ENCODE results near the gene TUBB6.

Gene TUBB6

DNA sequence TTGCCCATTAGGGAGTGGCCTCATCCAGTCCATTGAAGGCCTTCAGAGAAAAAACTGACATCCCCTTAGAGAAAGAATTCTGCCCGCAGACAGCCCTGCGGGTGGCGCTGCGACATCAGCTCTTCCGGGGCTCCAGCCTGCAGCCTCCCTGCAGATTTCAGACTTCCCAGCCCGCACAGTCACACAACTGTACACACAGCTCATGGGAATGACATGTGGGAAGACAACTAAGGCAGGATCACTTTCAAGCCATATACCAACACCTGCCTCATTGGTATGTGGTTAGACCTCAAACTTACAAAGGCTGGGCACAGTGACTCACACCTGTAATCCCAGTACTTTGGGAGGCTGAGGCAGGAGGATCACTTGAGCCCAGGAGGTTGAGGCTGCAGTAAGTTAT is 24.8 kb upstream of the TUBB6 start:
- Mint-ChIP-seq H3K36me3 (no peaks in the 10 kb centered on the region), H3K27ac (no peak overlapping the region), H3K9me3 (ENCODE audit: low read depth) (no peaks in the 10 kb centered on the region), H3K27me3 (peaks cover 7% of the 10 kb centered on the region), H3K4me3 (no peak overlapping the region), H3K4me1 (ENCODE audit: low read depth) (peaks cover 4% of the 10 kb centered on the region)

DNA sequence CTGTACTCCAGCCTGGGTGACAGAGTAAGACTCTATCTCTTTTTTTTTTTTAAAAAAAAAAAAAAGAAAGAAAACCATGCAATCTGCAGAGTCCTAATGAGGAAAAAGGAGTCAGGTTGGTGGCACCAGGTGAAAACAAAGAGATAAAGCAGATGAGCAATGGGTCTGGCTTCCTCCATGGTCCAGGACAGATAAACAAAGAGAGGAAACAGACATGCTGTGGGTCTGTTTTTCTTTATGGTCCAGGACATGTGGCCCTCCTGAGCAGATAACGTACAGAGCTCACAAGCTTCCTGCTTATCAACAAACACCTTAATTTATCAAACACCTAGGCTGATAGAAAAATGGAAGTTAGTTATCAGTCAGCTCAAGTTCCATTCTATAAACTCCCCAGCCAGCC is 24.4 kb upstream of the TUBB6 start:
- Mint-ChIP-seq H3K27ac (no peak overlapping the region), H3K9me3 (ENCODE audit: low read depth) (no peaks in the 10 kb centered on the region), H3K27me3 (peaks cover 8% of the 10 kb centered on the region), H3K4me1 (ENCODE audit: low read depth) (peaks cover 4% of the 10 kb centered on the region), H3K36me3 (no peaks in the 10 kb centered on the region), H3K4me3 (no peak overlapping the region)

DNA sequence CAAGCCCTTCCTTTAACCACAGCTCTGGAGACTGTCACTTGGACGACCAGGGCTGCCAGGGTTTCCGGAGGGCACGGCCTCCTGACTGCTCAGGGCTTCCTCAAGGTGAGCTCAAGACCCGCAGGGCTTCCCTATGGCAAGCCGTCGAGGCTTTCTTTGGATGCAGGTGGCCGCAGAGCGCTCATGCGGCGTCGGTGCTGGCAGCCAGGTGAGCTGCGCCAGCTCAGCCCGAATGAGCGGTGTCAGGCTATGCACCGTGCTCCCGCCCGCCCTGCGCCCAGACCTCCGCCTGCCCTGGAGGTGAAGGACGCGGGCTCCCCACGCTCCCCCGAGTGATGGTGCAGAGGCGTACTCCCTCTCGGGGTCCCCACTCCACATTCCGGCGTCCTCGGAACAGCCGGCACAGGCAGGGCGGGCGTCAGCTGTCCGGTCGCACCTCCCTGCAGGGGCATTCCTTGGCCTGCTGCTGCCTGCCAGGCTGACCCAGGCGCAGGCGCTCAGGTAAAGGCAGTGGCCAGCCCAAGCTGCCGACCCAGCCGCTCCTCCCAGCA is 20.8 kb upstream of the TUBB6 start:
- Mint-ChIP-seq H3K9me3 (ENCODE audit: low read depth) (no peaks in the 10 kb centered on the region), H3K27me3 (peaks cover 18% of the 10 kb centered on the region), H3K4me1 (ENCODE audit: low read depth) (peaks cover 4% of the 10 kb centered on the region), H3K27ac (no peak overlapping the region), H3K36me3 (no peaks in the 10 kb centered on the region), H3K4me3 (no peak overlapping the region)

DNA sequence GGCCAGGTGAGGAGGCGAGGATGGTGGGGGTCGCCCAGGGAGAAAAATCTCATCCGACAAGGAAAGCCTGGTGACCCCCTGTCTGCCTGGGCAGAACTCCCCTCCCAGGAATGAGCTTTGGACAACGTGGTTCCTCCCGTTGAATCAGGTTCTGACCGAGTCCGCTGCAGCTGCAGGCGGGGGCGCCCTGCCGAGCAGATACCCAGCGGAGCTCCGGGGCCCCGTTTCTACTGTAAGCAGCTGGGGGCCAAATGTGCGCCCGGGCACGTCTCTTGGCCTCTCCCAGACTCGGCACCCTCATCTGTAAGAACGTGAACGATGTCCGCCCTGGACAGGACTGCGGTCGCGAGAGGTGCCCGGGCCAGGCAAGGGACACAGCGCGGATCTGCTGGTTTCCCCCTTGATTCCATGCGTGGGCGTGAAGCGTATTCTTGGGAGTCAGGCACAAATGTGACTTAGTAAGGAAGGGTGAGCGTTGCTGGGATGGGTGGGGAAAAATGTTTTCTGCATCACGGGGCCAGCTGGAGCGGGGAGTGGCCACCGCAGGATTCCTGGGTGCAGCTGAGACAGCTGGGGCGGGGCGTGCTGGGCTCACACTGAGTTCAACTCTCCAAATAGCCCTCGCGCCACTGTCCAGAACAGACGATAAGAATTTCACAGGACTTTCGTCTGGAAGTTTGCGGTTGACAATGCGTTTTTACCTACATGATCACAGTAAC is 20.2 kb upstream of the TUBB6 start:
- H3K27ac Mint-ChIP-seq = no peak overlapping the region
- no peaks in the 10 kb centered on the region for H3K9me3 Mint-ChIP-seq (ENCODE audit: low read depth)
- peak overlapping the region; percentile 20 for H3K4me3 Mint-ChIP-seq
- peaks cover 18% of the 10 kb centered on the region for H3K27me3 Mint-ChIP-seq
- H3K36me3 Mint-ChIP-seq = no peaks in the 10 kb centered on the region
- H3K4me1 Mint-ChIP-seq (ENCODE audit: low read depth) = peaks cover 4% of the 10 kb centered on the region

DNA sequence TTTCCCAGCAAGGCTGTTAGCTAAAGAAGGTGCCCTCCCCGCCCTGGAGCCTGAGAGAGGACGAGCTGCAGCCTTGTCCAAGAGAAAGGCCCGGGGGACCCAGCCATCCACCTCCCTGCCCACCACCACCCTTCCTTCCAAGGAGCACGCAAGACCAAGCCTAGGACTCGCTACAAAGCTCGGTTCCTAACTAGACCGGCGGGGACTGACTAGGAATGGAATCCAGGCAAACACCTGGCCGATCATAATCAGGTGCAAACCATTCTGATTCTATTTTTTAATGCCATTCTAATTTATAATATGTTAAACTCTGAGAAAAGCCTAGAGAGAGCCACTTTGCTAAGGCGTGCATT is 19.7 kb upstream of the TUBB6 start:
- Mint-ChIP-seq H3K27me3 (peaks cover 19% of the 10 kb centered on the region), H3K9me3 (ENCODE audit: low read depth) (no peaks in the 10 kb centered on the region), H3K4me1 (ENCODE audit: low read depth) (peaks cover 4% of the 10 kb centered on the region), H3K36me3 (no peaks in the 10 kb centered on the region), H3K27ac (no peak overlapping the region), H3K4me3 (no peak overlapping the region)

DNA sequence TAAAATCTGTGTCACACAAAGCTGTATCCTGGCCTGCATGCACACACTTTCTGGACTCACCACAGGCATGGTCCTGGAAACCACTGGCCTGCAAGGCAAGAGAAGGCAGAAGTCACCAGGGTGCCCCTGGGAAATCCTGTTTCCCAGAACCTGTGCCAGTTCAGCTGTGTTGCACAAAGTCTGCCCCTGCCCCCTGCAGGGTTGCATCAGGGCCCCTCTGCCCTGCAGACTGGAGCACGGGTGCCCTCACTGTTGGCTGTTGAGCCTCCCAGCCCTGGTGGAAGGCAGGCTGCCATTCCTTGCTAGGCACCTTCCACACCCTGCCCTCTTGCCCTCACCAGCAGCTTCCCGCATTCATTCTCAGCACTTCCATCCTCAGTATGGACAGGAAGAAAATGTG is 18.0 kb upstream of the TUBB6 start:
- Mint-ChIP-seq H3K4me1 (ENCODE audit: low read depth) (peaks cover 4% of the 10 kb centered on the region), H3K4me3 (no peak overlapping the region), H3K27me3 (peaks cover 21% of the 10 kb centered on the region), H3K27ac (no peak overlapping the region), H3K9me3 (ENCODE audit: low read depth) (no peaks in the 10 kb centered on the region), H3K36me3 (no peaks in the 10 kb centered on the region)

DNA sequence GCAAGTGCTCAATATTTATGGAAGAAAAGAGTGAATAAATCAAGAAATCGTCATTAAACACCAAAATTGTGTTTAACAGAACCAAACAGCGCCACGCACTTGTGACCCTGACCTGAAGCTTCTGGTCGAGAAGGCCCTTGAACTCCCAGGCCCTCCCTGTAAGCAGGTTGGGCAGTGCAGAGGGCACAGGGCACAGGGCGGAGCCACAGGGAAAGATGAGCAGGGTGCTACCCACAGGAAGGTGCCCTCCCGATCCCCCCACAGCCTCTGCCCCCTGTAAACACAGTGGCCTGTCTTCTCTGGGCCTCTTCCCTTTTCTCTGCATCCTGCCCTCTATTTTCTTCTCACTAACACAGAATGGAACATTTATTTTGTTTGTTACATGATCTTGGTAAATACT is 16.9 kb upstream of the TUBB6 start:
- no peak overlapping the region for H3K4me3 Mint-ChIP-seq
- H3K36me3 Mint-ChIP-seq = no peaks in the 10 kb centered on the region
- peaks cover 4% of the 10 kb centered on the region for H3K4me1 Mint-ChIP-seq (ENCODE audit: low read depth)
- no peaks in the 10 kb centered on the region for H3K9me3 Mint-ChIP-seq (ENCODE audit: low read depth)
- H3K27ac Mint-ChIP-seq = no peak overlapping the region
- H3K27me3 Mint-ChIP-seq = peaks cover 21% of the 10 kb centered on the region

DNA sequence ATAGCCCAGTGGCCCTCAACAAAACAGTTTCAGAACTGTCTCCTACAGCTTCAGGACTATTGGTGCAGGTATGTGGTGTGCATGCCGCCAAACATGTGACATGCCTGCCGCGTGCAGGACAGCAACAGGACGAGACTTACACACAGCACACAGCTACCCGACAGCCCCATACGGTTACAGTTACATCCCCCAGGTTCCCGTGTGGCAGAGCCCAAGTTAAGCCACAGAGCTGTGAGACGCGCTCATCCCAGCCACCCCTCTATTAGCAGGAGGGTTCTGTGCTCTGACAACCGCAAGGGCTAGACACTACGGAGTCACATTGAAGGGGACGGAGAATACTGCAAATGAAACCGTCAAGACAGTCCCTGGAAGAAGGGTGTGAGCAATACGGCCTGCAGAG is 16.4 kb upstream of the TUBB6 start:
- no peak overlapping the region for H3K4me3 Mint-ChIP-seq
- peaks cover 21% of the 10 kb centered on the region for H3K27me3 Mint-ChIP-seq
- no peaks in the 10 kb centered on the region for H3K9me3 Mint-ChIP-seq (ENCODE audit: low read depth)
- peaks cover 4% of the 10 kb centered on the region for H3K4me1 Mint-ChIP-seq (ENCODE audit: low read depth)
- no peaks in the 10 kb centered on the region for H3K36me3 Mint-ChIP-seq
- no peak overlapping the region for H3K27ac Mint-ChIP-seq

DNA sequence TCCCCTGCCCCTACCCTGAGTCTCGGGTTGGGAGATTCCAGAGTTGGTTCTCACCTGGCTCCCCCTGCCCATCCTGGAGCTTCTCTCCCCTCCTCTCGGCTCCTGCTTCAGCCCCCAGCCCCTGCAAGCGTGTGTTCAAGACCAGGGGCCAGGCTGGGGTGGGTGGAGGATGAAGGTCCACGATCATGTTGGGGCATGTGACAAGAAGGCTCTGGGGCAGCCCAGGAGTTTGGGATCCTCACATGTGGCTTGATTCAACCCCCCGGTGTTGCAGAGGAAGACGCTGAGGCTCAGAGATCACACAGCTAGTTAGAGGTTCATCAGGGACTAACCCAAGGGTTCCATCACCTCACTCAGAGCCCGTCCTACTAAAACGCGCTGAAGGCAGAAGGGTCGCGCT is 14.2 kb upstream of the TUBB6 start:
- Mint-ChIP-seq H3K27ac (no peak overlapping the region), H3K27me3 (peaks cover 16% of the 10 kb centered on the region), H3K4me3 (no peak overlapping the region)

DNA sequence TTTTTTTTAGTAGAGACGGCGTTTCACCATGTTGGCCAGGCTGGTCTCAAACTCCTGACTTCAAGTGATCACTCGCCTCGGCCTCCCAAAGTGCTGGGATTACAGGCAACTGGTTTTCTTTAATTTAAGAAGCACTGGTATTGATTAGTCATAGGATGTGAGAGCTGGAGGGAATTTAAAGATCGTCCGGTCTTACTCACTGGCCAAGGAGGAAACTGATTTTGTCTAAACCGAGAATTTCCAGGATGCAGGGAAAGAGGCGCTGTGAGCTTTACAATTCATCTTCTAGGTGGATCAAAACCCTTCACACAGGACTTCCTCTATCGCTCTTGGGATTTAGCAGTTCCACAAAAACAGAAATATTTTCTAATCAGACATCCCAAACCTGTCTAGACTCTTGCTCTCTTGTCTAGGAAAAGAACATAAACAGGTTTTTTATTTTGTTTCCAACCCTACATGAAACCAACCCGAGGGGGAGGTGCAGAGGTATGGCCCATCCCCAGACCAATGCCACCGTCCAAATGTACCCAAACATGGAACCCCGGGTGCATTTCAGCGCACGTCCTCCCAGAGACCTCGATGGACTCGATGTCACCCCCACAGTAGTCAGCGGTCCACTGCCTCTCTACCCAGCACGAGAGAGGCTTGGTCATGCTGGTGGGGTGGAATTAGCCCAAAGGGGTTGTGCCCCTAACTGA is 12.5 kb upstream of the TUBB6 start:
- Mint-ChIP-seq H3K9me3 (ENCODE audit: low read depth) (no peaks in the 10 kb centered on the region), H3K36me3 (no peaks in the 10 kb centered on the region), H3K27me3 (peaks cover 8% of the 10 kb centered on the region), H3K4me3 (no peak overlapping the region), H3K4me1 (ENCODE audit: low read depth) (no peaks in the 10 kb centered on the region), H3K27ac (no peak overlapping the region)

More for the DNA sequence above, 14.2 kb upstream of the TUBB6 start:
- Mint-ChIP-seq H3K36me3 (no peaks in the 10 kb centered on the region), H3K4me1 (ENCODE audit: low read depth) (no peaks in the 10 kb centered on the region), H3K9me3 (ENCODE audit: low read depth) (no peaks in the 10 kb centered on the region)

DNA sequence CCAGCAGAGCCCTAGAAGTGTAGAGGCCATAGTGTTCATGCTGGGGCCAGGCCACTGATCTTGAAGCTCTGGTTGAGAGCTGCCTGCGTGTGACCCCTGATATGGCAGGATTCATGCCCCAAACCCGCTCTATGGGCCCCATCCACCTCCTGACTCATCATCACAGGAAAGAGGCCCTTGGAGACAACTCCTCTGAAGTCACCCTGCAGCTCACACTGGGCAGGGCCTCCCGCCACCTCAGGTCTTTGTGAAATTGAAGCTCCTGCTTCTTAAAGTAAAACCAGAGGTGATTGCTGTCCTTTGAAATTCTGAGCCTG is 12.0 kb upstream of the TUBB6 start:
- Mint-ChIP-seq H3K4me3 (no peak overlapping the region), H3K27me3 (peaks cover 8% of the 10 kb centered on the region), H3K9me3 (ENCODE audit: low read depth) (no peaks in the 10 kb centered on the region), H3K36me3 (no peaks in the 10 kb centered on the region), H3K4me1 (ENCODE audit: low read depth) (no peaks in the 10 kb centered on the region), H3K27ac (no peak overlapping the region)

DNA sequence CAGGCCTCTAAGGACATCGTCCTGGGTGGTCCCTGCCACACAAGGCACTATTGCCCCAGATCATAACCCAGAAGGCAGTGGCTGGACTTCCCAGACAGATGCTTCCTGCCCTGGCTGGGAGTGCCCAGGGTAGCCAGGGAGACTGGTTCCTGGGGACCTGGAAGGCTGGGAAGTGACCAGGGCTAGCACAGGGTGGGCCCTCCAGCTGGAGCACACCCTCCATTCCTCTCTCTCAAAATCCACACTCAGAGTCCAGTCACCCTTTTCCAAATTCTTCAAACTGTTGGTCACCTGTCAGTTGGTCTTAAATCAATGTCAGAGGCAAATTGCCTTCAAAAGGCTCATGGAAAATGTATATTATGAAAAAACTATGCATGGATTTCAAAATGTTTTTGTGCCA is 11.6 kb upstream of the TUBB6 start:
- Mint-ChIP-seq H3K4me3 (no peak overlapping the region), H3K9me3 (ENCODE audit: low read depth) (no peaks in the 10 kb centered on the region), H3K27ac (no peak overlapping the region), H3K27me3 (peaks cover 6% of the 10 kb centered on the region), H3K36me3 (no peaks in the 10 kb centered on the region), H3K4me1 (ENCODE audit: low read depth) (no peaks in the 10 kb centered on the region)

DNA sequence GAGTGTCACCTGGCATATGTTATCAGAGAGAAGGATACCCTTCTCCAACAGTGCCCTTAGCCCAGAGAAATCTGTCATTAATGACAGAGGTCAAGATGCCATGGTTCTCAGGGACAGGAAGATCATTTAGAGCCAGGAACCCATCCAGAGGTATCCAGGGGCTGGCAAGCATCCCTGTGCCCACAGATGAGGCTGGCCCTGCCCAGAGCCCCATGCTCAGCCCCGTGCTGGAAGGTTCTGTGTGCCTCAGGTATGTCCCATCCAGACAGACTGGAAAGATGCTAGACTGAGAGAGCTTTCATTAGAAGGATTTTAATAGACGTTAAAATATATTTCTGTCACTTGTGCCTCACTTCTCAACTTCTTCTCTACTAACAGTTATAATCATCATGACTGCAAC is 8.2 kb upstream of the TUBB6 start:
- no peaks in the 10 kb centered on the region for H3K9me3 Mint-ChIP-seq (ENCODE audit: low read depth)
- H3K36me3 Mint-ChIP-seq = no peaks in the 10 kb centered on the region
- no peak overlapping the region for H3K27ac Mint-ChIP-seq
- H3K4me1 Mint-ChIP-seq (ENCODE audit: low read depth) = no peaks in the 10 kb centered on the region
- no peak overlapping the region for H3K4me3 Mint-ChIP-seq
- H3K27me3 Mint-ChIP-seq = peaks cover 9% of the 10 kb centered on the region

DNA sequence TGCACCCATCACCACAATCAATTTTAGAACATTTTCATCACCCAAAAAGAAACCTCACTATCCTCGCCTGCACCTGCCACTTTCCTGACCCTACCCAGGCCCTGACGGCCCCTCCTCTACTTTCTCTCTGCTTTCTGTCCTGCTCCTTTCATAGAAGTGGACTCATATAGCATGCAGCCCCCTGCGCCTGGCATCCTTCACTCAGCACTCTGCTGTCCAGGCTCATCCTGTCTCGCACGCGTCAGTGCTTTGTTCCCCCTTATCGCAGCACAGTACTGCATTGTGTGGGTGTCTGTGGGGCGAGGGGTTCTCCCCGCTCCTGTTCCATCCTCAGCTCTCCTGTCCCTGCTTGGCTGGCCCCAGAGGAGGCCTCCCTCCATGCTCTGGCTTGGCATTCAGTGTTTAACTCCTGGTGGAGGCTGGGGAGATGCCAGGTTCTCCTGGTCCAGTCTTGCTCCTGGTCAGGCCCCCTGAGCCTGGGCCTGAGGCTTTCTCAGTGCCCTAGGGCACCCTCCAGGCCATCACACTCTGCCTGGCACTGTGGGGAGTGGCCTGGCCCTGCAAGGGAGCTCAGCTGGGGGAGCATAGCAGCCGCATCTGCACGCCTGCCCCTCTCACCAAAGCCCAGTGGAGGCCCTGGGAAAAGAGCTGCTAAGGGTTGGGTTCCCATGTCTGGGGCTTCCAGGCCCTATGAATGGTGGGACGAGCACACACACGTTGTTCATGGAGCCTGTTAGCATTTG is 6.6 kb upstream of the TUBB6 start:
- Mint-ChIP-seq H3K36me3 (no peaks in the 10 kb centered on the region), H3K4me3 (no peak overlapping the region), H3K27me3 (peaks cover 14% of the 10 kb centered on the region), H3K9me3 (ENCODE audit: low read depth) (no peaks in the 10 kb centered on the region), H3K27ac (no peak overlapping the region), H3K4me1 (ENCODE audit: low read depth) (no peaks in the 10 kb centered on the region)

DNA sequence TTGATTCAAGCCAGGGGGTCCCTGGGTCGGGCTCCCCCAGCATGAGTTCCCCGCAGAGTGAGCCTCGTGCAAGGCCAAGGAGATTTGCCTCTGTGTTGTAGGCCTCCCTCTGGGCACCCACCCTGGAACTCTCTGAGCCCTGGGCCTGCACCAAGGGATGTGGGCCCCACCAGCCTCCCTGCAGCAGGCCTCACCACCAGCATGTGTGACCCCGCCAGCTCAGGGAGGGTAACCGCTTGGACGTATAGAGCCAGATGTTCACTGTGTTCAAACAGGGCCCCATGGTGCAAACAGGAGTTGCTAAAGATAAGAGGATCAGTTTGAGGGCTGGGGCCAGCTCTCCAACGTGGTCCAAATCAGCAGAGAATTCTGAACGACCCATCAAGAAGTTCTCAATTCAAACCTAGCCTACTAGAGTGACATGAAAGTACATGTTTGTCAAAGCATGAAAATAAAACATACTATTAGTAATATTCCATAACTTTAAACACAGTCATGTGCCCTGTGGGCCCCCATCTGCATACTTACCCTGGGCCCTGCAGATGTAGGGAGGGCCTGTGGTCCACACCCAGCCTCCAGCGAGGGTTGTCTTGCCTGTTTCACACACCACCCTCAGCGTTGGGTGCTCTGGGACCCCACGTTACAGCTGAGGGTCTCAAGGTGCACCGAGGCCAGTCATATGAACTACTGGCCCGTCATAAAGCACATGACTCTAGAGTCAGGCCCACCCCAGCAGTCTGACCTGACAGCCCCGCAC is 5.5 kb upstream of the TUBB6 start:
- H3K4me1 Mint-ChIP-seq (ENCODE audit: low read depth) = peaks cover 9% of the 10 kb centered on the region
- H3K36me3 Mint-ChIP-seq = no peaks in the 10 kb centered on the region
- H3K27me3 Mint-ChIP-seq = peaks cover 22% of the 10 kb centered on the region
- H3K9me3 Mint-ChIP-seq (ENCODE audit: low read depth) = no peaks in the 10 kb centered on the region
- H3K27ac Mint-ChIP-seq = no peak overlapping the region
- H3K4me3 Mint-ChIP-seq = no peak overlapping the region
